Osteoblast (primary cell): ENCODE measurements around the gene ALAD. TPM values are rescaled to one million over a fixed set of nuclear protein-coding genes. Genes with fewer than 3 reads are reported as not detected.
A peak's percentile ranks its signal among the peaks of the same experiment; 100 is the strongest.

Source experiments
- DNase-seq: peaks from one replicate; pipeline ENCODE4 v3.0.0; 2011; ENCODE audit warnings: low spot score, mixed read lengths; ENCODE audit not compliant: insufficient read length; ENCODE audit errors: missing footprints
- H2AFZ ChIP-seq: 2 replicates; pipeline ENCODE4 v1.6.0; 2011; ENCODE audit warnings: mild to moderate bottlenecking, low read length
- H3K27ac ChIP-seq: 2 replicates; pipeline ENCODE4 v1.5.1; 2011; ENCODE audit warnings: mild to moderate bottlenecking, low read depth, low read length, moderate library complexity
- H3K27me3 ChIP-seq: 2 replicates; pipeline ENCODE4 v1.6.0; 2012; ENCODE audit warnings: mild to moderate bottlenecking, control low read depth, inconsistent platforms, low read length, moderate library complexity; ENCODE audit not compliant: insufficient read depth
- H3K36me3 ChIP-seq: 2 replicates; pipeline ENCODE4 v1.5.1; 2011; ENCODE audit warnings: mild to moderate bottlenecking, low read length, control low read depth, moderate library complexity; ENCODE audit not compliant: insufficient read depth
- H3K4me1 ChIP-seq: 2 replicates; pipeline ENCODE4 v1.5.1; 2011; ENCODE audit warnings: mild to moderate bottlenecking, low read length, control low read depth, moderate library complexity; ENCODE audit not compliant: insufficient read depth
- H3K4me2 ChIP-seq: 2 replicates; pipeline ENCODE4 v1.6.0; 2011; ENCODE audit warnings: mild to moderate bottlenecking, low read length; ENCODE audit not compliant: insufficient read depth
- H3K4me3 ChIP-seq: fragments of 200-600 bp; sonication (generic); 3 replicates; pipeline ENCODE4 v1.5.1; 2012; ENCODE audit warnings: mild to moderate bottlenecking, low read length, inconsistent platforms; ENCODE audit not compliant: insufficient read depth
- H3K79me2 ChIP-seq: 2 replicates; pipeline ENCODE4 v1.6.0; 2012; ENCODE audit warnings: mild to moderate bottlenecking, low read length, control low read depth, inconsistent platforms; ENCODE audit not compliant: insufficient read depth
- H3K9me3 ChIP-seq: 2 replicates; pipeline ENCODE4 v1.5.1; 2011; ENCODE audit warnings: low read depth, low read length, control low read depth
- H4K20me1 ChIP-seq: 2 replicates; pipeline ENCODE4 v1.6.0; 2012; ENCODE audit warnings: mild to moderate bottlenecking, low read length, control low read depth; ENCODE audit not compliant: insufficient read depth
- CTCF ChIP-seq: IDR thresholded peaks from 2 replicates; pipeline ENCODE4 v1.5.1; 2011; ENCODE audit warnings: mild to moderate bottlenecking, low read depth, low read length, moderate library complexity; ENCODE audit errors: extremely low read depth
- total RNA-seq: library from RNA; depleted of rRNA; stranded (reverse); fragments of >200 nt; gene quantifications from 2 replicates; pipeline ENCODE4 v1.2.3, GENCODE V29; 2012

ALAD gene
- total RNA-seq, 1 donor, result 26.8 TPM

- no peak for DNase-seq
- H3K9me3 ChIP-seq, result no peaks in the 10 kb centered on the region
- no peak overlapping the region for H2AFZ ChIP-seq
- no peak overlapping the region for H3K4me2 ChIP-seq
- H3K27me3 ChIP-seq, result peaks cover 5% of the 10 kb centered on the region
- no peak for TF ChIP-seq CTCF
- no peaks in the 10 kb centered on the region for H4K20me1 ChIP-seq
- no peaks in the 10 kb centered on the region for H3K36me3 ChIP-seq
- no peaks in the 10 kb centered on the region for H3K4me1 ChIP-seq
- H3K27ac ChIP-seq, result no peak overlapping the region
- H3K79me2 ChIP-seq, result no peaks in the 10 kb centered on the region
- no peak overlapping the region for H3K4me3 ChIP-seq
Measured at GRCh38 chr9:113416149-113416721, 15.2 kb upstream of the ALAD start.

- H3K4me1 ChIP-seq, result peaks cover 7% of the 10 kb centered on the region
- no peaks in the 10 kb centered on the region for H4K20me1 ChIP-seq
- peak within 1 kb of the TSS; percentile 96 for H2AFZ ChIP-seq
- peaks cover 13% of the 10 kb centered on the region for H3K36me3 ChIP-seq
- no peak for TF ChIP-seq CTCF
- peak within 1 kb of the TSS; percentile 99 for H3K27ac ChIP-seq
- H3K27me3 ChIP-seq, result no peaks in the 10 kb centered on the region
- DNase-seq, result peak; percentile 96
- peaks cover 19% of the 10 kb centered on the region for H3K79me2 ChIP-seq
- peak within 1 kb of the TSS; percentile 99 for H3K4me3 ChIP-seq
- H3K9me3 ChIP-seq, result no peaks in the 10 kb centered on the region
- H3K4me2 ChIP-seq, result peak within 1 kb of the TSS; percentile 99
Measured at GRCh38 chr9:113410207-113410864, 9.3 kb upstream of the ALAD start, which contains the start of the genes C9orf43 and POLE3. Gene C9orf43, plus strand, starts transcription at chr9:113410747. Its CDS starts 2,747 bp downstream, at chr9:113413494. Gene POLE3, minus strand, starts transcription at chr9:113410675. Its CDS starts 382 bp downstream, at chr9:113410293.

- peaks cover 13% of the 10 kb centered on the region for H3K36me3 ChIP-seq
- peaks cover 7% of the 10 kb centered on the region for H3K4me1 ChIP-seq
- H4K20me1 ChIP-seq, result no peaks in the 10 kb centered on the region
Measured at GRCh38 chr9:113409883-113410206, 8.8 kb upstream of the ALAD start.

More at GRCh38 chr9:113409883-113410206, 8.8 kb upstream of the ALAD start:
- H3K27me3 ChIP-seq, result no peaks in the 10 kb centered on the region
- H3K4me2 ChIP-seq, result peak overlapping the region; percentile 99
- H3K27ac ChIP-seq, result peak overlapping the region; percentile 99
- no peaks in the 10 kb centered on the region for H3K9me3 ChIP-seq
- H3K79me2 ChIP-seq, result peaks cover 19% of the 10 kb centered on the region
- peak overlapping the region; percentile 96 for H2AFZ ChIP-seq
- DNase-seq, result no peak
- TF ChIP-seq CTCF, result no peak
- peak overlapping the region; percentile 99 for H3K4me3 ChIP-seq
